Neural progenitor cell (in vitro differentiated cells): ENCODE measurements around the gene TNNI3K.

Experiments
- EZH2 ChIP-seq: fragments of 200-600 bp; sonication (generic); IDR thresholded peaks from 2 replicates; pipeline ENCODE4 v1.6.1; 2017; ENCODE audit warnings: antibody characterized with exemption, mild to moderate bottlenecking, moderate library complexity
- EZH2phosphoT487 ChIP-seq: fragments of 200-600 bp; sonication (generic); IDR thresholded peaks from 2 replicates; pipeline ENCODE4 v1.6.1; 2017; ENCODE audit warnings: antibody characterized with exemption
- TF ChIP-seq, protein P1 (sequence below): fragments of 200-600 bp; sonication (generic); IDR thresholded peaks from 2 replicates; pipeline ENCODE4 v1.5.1; 2017; ENCODE audit warnings: antibody characterized with exemption, mild to moderate bottlenecking

DNA sequence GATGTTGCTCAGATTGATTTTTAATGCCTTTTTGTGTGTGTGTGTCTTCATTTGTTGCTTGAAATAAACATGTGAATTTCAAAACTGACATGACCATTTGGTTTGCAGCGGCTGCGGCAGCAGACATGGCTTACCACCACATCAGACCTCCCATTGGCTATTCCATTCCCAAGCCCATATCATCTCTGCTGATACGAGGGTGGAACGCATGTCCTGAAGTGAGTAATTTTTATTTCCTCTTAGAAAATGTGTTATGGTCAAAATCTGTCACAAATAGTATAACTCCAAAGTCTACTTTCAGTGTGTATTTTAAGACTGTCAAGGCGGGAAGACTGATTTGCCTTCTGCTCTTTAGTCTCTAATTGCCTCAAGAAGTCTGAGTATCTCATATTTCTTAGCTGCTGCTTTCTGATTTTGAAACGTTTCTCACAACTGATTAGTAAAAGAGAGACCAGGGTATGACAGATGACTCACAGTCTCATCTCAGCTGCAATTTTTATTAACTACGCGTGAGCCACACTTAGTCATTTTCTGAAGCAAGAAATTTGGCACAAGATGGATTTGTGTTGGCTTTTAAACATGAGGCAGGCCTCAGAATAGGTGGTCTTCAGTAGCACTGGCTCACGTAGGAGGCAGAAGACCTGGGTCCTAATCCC is 228.3 kb downstream of the TNNI3K start:
- TF ChIP-seq, protein P1, sequence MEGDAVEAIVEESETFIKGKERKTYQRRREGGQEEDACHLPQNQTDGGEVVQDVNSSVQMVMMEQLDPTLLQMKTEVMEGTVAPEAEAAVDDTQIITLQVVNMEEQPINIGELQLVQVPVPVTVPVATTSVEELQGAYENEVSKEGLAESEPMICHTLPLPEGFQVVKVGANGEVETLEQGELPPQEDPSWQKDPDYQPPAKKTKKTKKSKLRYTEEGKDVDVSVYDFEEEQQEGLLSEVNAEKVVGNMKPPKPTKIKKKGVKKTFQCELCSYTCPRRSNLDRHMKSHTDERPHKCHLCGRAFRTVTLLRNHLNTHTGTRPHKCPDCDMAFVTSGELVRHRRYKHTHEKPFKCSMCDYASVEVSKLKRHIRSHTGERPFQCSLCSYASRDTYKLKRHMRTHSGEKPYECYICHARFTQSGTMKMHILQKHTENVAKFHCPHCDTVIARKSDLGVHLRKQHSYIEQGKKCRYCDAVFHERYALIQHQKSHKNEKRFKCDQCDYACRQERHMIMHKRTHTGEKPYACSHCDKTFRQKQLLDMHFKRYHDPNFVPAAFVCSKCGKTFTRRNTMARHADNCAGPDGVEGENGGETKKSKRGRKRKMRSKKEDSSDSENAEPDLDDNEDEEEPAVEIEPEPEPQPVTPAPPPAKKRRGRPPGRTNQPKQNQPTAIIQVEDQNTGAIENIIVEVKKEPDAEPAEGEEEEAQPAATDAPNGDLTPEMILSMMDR = no peak
- no peak for TF ChIP-seq EZH2
- TF ChIP-seq EZH2phosphoT487 = no peak
